Astrocyte (in vitro differentiated cells and primary cell): ENCODE measurements around the gene ASB16. TPM values are rescaled to one million over a fixed set of nuclear protein-coding genes. Genes with fewer than 3 reads are reported as not detected.
A peak's percentile ranks its signal among the peaks of the same experiment; 100 is the strongest.

Experiments used
- DNase-seq: peaks from one replicate; pipeline ENCODE4 v3.0.0-alpha.2; 2010; ENCODE audit warnings: low read depth
- FAIRE-seq: peaks from 2 replicates; lab custom pipeline; 2011; peaks lifted over from hg19 to GRCh38; lab: Jason Lieb, UNC
- H2AFZ ChIP-seq: 2 replicates; pipeline ENCODE4 v1.6.0; 2012; ENCODE audit warnings: low read depth, low read length, inconsistent platforms
- H3K27ac ChIP-seq: 2 replicates; pipeline ENCODE4 v1.5.1; 2011; ENCODE audit warnings: low read depth, low read length, inconsistent platforms
- H3K27me3 ChIP-seq: 2 replicates; pipeline ENCODE4 v1.6.0; 2011; ENCODE audit warnings: low read length, inconsistent platforms; ENCODE audit not compliant: insufficient read depth
- H3K36me3 ChIP-seq: 2 replicates; pipeline ENCODE4 v1.5.1; 2011; ENCODE audit warnings: low read length, inconsistent platforms; ENCODE audit not compliant: insufficient read depth
- H3K4me1 ChIP-seq: 2 replicates; pipeline ENCODE4 v1.5.1; 2011; ENCODE audit warnings: low read length, inconsistent platforms; ENCODE audit not compliant: insufficient read depth
- H3K4me2 ChIP-seq: 2 replicates; pipeline ENCODE4 v1.6.0; 2012; ENCODE audit warnings: low read length, inconsistent platforms
- H3K4me3 ChIP-seq: 2 replicates; pipeline ENCODE4 v1.5.1; 2011; ENCODE audit warnings: low read depth, mild to moderate bottlenecking, low read length, inconsistent platforms; ENCODE audit not compliant: insufficient read depth
- H3K79me2 ChIP-seq: 2 replicates; pipeline ENCODE4 v1.6.0; 2012; ENCODE audit warnings: mild to moderate bottlenecking, low read length, inconsistent platforms; ENCODE audit not compliant: insufficient read depth
- H3K9ac ChIP-seq: 2 replicates; pipeline ENCODE4 v1.6.0; 2012; ENCODE audit warnings: mild to moderate bottlenecking, low read length, inconsistent platforms
- H3K9me3 ChIP-seq: 2 replicates; pipeline ENCODE4 v1.5.1; 2012; ENCODE audit warnings: low read depth, mild to moderate bottlenecking, low read length, inconsistent platforms; ENCODE audit not compliant: insufficient read depth
- H4K20me1 ChIP-seq: 2 replicates; pipeline ENCODE4 v1.6.0; 2012; ENCODE audit warnings: low read length, inconsistent platforms; ENCODE audit not compliant: insufficient read depth
- H3K27ac Mint-ChIP-seq: one replicate; pipeline ENCODE4 v1.8.0; 2021; ENCODE audit warnings: mild to moderate bottlenecking, mixed read lengths; ENCODE audit not compliant: unreplicated experiment
- H3K27me3 Mint-ChIP-seq: one replicate; pipeline ENCODE4 v1.8.0; 2021; ENCODE audit warnings: low read depth, mixed read lengths; ENCODE audit not compliant: unreplicated experiment
- H3K36me3 Mint-ChIP-seq: one replicate; pipeline ENCODE4 v1.8.0; 2021; ENCODE audit warnings: low read depth, mixed read lengths; ENCODE audit not compliant: unreplicated experiment
- H3K4me1 Mint-ChIP-seq: one replicate; pipeline ENCODE4 v1.8.0; 2021; ENCODE audit warnings: low read depth, mixed read lengths; ENCODE audit not compliant: unreplicated experiment
- H3K4me3 Mint-ChIP-seq: one replicate; pipeline ENCODE4 v1.8.0; 2021; ENCODE audit warnings: mild to moderate bottlenecking, moderate library complexity, mixed read lengths; ENCODE audit not compliant: unreplicated experiment
- H3K9me3 Mint-ChIP-seq: one replicate; pipeline ENCODE4 v1.8.0; 2021; ENCODE audit warnings: mild to moderate bottlenecking, mixed read lengths; ENCODE audit not compliant: unreplicated experiment
- CTCF ChIP-seq: IDR thresholded peaks from 2 replicates; pipeline ENCODE4 v1.5.1; 2011; ENCODE audit warnings: low read depth, mild to moderate bottlenecking, inconsistent platforms, low read length, moderate library complexity; ENCODE audit not compliant: insufficient read depth
- EZH2 ChIP-seq: IDR thresholded peaks from 2 replicates; pipeline ENCODE4 v1.6.1; 2012; ENCODE audit warnings: mild to moderate bottlenecking, low read length, inconsistent platforms; ENCODE audit not compliant: insufficient read depth
- total RNA-seq: library from RNA; stranded (reverse); gene quantifications from 2 replicates; pipeline ENCODE4 v1.2.1, GENCODE V29; 2021

ASB16 gene
- total RNA-seq, 1 donor from 2014 or later, result not detected

GRCh38 chr17:44197107-44197506 lies 26.6 kb downstream of the ASB16 start:
- Mint-ChIP-seq H3K9me3 (no peaks in the 10 kb centered on the region), H3K27ac (peak overlapping the region; percentile 87), H3K27me3 (no peaks in the 10 kb centered on the region), H3K4me1 (peaks cover 18% of the 10 kb centered on the region), H3K36me3 (peaks cover 13% of the 10 kb centered on the region), H3K4me3 (no peak overlapping the region)
- Histone ChIP-seq H3K36me3 (peaks cover 26% of the 10 kb centered on the region), H2AFZ (no peak overlapping the region), H3K79me2 (peaks cover 32% of the 10 kb centered on the region), H4K20me1 (peaks cover 18% of the 10 kb centered on the region), H3K9me3 (no peaks in the 10 kb centered on the region), H3K4me3 (no peak overlapping the region), H3K4me1 (peaks cover 25% of the 10 kb centered on the region), H3K4me2 (peak overlapping the region; percentile 95), H3K27me3 (no peaks in the 10 kb centered on the region), H3K9ac (peak overlapping the region; percentile 82), H3K27ac (no peak overlapping the region)
- DNase-seq, result no peak
- FAIRE-seq, result no peak
- TF ChIP-seq EZH2 (no peak), CTCF (no peak)

- H3K79me2 ChIP-seq, result peaks cover 32% of the 10 kb centered on the region
- H3K4me1 ChIP-seq, result peaks cover 25% of the 10 kb centered on the region
- H3K9me3 ChIP-seq, result no peaks in the 10 kb centered on the region
- DNase-seq (no peak), FAIRE-seq (peak; percentile 41)
- H3K4me3 Mint-ChIP-seq, result peak overlapping the region; percentile 85
- no peak overlapping the region for H2AFZ ChIP-seq
- H3K9me3 Mint-ChIP-seq, result no peaks in the 10 kb centered on the region
- TF ChIP-seq EZH2, result no peak
- TF ChIP-seq CTCF, result no peak
- peak overlapping the region; percentile 69 for H3K4me3 ChIP-seq
- no peaks in the 10 kb centered on the region for H3K27me3 ChIP-seq
- H3K27me3 Mint-ChIP-seq, result no peaks in the 10 kb centered on the region
- peaks cover 15% of the 10 kb centered on the region for H3K4me1 Mint-ChIP-seq
- peaks cover 13% of the 10 kb centered on the region for H3K36me3 Mint-ChIP-seq
- H3K36me3 ChIP-seq, result peaks cover 20% of the 10 kb centered on the region
- peak overlapping the region; percentile 87 for H3K27ac Mint-ChIP-seq
- H3K27ac ChIP-seq, result peak overlapping the region; percentile 63
- H3K4me2 ChIP-seq, result peak overlapping the region; percentile 95
- H3K9ac ChIP-seq, result peak overlapping the region; percentile 82
- H4K20me1 ChIP-seq, result peaks cover 14% of the 10 kb centered on the region
Measured at GRCh38 chr17:44197980-44198720, 27.6 kb downstream of the ASB16 start.
